ENCODE measurements around the gene VBP1. TPM values are rescaled to one million over a fixed set of nuclear protein-coding genes. Genes with fewer than 3 reads are reported as not detected.

The VBP1 gene
- total RNA-seq, result 32.0 and 37.3 TPM in 2 replicates

DNA sequence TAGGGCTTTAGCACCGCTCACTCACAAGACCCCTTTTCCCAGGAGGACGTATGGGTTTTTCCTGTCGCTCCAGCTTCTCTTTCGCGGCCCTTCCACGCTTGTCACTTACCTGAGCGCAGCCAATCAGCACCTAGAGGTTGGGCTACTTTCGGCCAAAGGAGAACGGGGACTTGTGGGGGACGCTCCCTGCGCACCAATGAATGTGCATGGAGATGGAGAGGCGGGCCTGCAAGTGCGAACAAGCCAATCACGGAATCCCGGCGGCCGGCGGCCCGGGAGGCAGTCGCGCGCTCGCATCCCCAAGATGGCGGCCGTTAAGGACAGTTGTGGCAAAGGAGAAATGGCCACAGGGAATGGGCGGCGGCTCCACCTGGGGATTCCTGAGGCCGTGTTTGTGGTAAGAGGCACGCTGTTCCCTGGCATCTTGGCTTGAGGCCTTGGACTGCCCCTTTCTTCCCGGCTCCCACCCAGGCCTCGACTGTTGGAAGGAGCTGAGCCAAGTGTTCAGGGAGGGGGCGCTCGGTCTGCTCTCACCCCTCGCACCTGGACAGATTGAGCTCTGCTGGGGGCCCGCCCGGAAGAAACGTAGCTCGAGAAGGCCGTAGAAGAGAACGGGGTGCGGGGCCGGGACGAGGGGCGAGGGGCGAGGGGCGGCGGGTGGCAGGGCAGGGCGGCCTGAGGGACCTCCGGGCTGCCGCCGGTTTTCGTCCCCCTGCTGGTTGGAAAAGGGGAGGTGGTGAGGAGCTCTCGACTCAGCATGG lies at the start of gene VBP1:
Gene VBP1, plus strand, starts transcription at position 282 of the 761 bp plus-strand sequence. Its CDS starts 23 bp downstream, at position 305.

GRCh38 chrX:155263854-155264628 lies 47.8 kb downstream of the VBP1 start, which contains the start of gene RAB39B:
TSS of gene RAB39B (minus strand) at chrX:155264491. CDS start at chrX:155264288, 203 bp downstream.

Other genes with a start within 250 kb of the VBP1 start
- 3.3 and 4.9 TPM in 2 replicates for gene F8, start 193.7 kb upstream of the VBP1 start, total RNA-seq
- gene FUNDC2, start 189.6 kb upstream of the VBP1 start, total RNA-seq, result 66.5 and 73.3 TPM in 2 replicates
- 26.0 and 38.2 TPM in 2 replicates for gene CMC4, start 145.3 kb upstream of the VBP1 start, total RNA-seq
- gene MTCP1, start 145.3 kb upstream of the VBP1 start, total RNA-seq, result 0.26 and 1.6 TPM in 2 replicates
- gene BRCC3, start 145.0 kb upstream of the VBP1 start, total RNA-seq, result 5.5 and 7.0 TPM in 2 replicates
- 0.35 and 1.8 TPM in 2 replicates for gene RAB39B, start 48.0 kb downstream of the VBP1 start, total RNA-seq
- gene CLIC2, start 118.2 kb downstream of the VBP1 start, total RNA-seq, result 0.51 and 2.9 TPM in 2 replicates
- not detected in 2 replicates for gene F8A2, start 165.6 kb downstream of the VBP1 start, total RNA-seq
- gene F8A3, start 242.2 kb downstream of the VBP1 start, total RNA-seq, result 3.6 and 10.6 TPM in 2 replicates